GM10266 (cell line): ENCODE data around the gene ADRA2C.
A peak's percentile ranks its signal among the peaks of the same experiment; 100 is the strongest.

Experiments used
- DNase-seq: peaks from one replicate; pipeline ENCODE4 v3.0.0; 2012; ENCODE audit errors: extremely low spot score
- TF ChIP-seq, protein P1 (sequence below): IDR thresholded peaks from 2 replicates; pipeline ENCODE4 v1.5.1; 2012; ENCODE audit warnings: mild to moderate bottlenecking, low read depth; ENCODE audit not compliant: control insufficient read depth, insufficient read depth; ENCODE audit errors: missing control alignments

Gene ADRA2C

GRCh38 chr4:3766036-3766784 is at the start of gene ADRA2C:
ADRA2C (plus strand) TSS chr4:3766385; CDS start chr4:3766607, 222 bp downstream.
- TF ChIP-seq, protein P1, sequence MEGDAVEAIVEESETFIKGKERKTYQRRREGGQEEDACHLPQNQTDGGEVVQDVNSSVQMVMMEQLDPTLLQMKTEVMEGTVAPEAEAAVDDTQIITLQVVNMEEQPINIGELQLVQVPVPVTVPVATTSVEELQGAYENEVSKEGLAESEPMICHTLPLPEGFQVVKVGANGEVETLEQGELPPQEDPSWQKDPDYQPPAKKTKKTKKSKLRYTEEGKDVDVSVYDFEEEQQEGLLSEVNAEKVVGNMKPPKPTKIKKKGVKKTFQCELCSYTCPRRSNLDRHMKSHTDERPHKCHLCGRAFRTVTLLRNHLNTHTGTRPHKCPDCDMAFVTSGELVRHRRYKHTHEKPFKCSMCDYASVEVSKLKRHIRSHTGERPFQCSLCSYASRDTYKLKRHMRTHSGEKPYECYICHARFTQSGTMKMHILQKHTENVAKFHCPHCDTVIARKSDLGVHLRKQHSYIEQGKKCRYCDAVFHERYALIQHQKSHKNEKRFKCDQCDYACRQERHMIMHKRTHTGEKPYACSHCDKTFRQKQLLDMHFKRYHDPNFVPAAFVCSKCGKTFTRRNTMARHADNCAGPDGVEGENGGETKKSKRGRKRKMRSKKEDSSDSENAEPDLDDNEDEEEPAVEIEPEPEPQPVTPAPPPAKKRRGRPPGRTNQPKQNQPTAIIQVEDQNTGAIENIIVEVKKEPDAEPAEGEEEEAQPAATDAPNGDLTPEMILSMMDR = no peak
- DNase-seq = peak; percentile 67

- no peak for DNase-seq
- TF ChIP-seq, protein P1 = no peak
Observed at GRCh38 chr4:3716631-3717235, 49.5 kb upstream of the ADRA2C start.

DNA sequence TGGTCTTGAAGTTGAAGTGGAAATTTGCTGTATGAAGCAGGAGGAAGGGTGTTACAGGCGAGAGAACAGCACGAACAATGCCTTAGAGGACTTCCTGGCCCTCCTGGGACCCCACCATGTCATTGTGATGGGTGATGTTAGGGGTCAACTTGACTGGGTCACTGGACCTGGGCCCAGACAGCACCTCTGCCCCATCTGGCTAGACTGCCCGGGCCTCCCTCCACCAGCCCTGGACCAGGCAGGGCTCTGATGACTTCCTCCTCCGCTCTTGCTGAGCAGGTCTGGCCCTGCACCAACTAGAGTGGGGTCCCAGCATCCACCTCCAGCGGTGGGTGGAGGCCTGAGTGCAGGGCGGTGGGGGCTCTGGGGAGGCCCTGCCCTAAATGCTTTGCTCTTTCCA is 48.9 kb upstream of the ADRA2C start:
- TF ChIP-seq, protein P1 = no peak
- DNase-seq = no peak

- DNase-seq = no peak
- TF ChIP-seq, protein P1 = no peak
Observed at GRCh38 chr4:3718462-3718861, 47.7 kb upstream of the ADRA2C start.

GRCh38 chr4:3719191-3719590 is 47.0 kb upstream of the ADRA2C start:
- no peak for DNase-seq
- TF ChIP-seq, protein P1 = no peak

GRCh38 chr4:3719836-3720235 is 46.3 kb upstream of the ADRA2C start:
- TF ChIP-seq, protein P1 = no peak
- DNase-seq = no peak

- DNase-seq = no peak
- TF ChIP-seq, protein P1 = no peak
Observed at GRCh38 chr4:3720466-3720865, 45.7 kb upstream of the ADRA2C start.
